Measurements from ENCODE around the gene SORBS2. TPM values are rescaled to one million over a fixed set of nuclear protein-coding genes. Genes with fewer than 3 reads are reported as not detected.

Gene SORBS2
- total RNA-seq, 1 donor from 2014 or later: 1,779 TPM

GRCh38 chr4:185700630-185701029, 111.4 kb downstream of the SORBS2 start:
- intact Hi-C loops (cut with DNase I): no loop called here

GRCh38 chr4:185700048-185700447, 111.9 kb downstream of the SORBS2 start:
- no peak for DNase-seq (ENCODE audit: low spot score)
- intact Hi-C loops (cut with DNase I): no loop called here

More at GRCh38 chr4:185700630-185701029, 111.4 kb downstream of the SORBS2 start:
- DNase-seq (ENCODE audit: low spot score): no peak

DNA sequence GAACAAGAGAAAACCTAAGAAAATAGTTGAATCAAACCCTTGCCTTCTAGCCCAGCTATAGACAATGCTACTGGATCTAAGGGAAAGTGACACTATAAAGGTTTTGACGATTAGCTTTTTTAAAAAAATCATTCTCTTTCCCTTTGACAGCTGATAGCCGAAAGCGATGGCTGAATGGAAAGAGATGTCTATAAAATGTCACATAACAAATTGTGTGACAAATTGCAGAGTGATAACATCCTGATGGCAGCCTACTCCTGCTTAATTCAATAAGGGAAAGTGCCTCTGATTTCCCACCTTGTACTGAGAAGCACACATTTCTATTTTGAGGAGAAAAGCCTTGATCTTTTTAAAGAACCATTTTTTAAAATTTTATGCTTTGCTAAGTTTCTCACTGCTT, 114.5 kb downstream of the SORBS2 start:
- no peak for DNase-seq (ENCODE audit: low spot score)
- intact Hi-C loops (cut with DNase I): no loop called here

GRCh38 chr4:185695743-185696142, 116.3 kb downstream of the SORBS2 start:
- DNase-seq (ENCODE audit: low spot score): no peak

DNA sequence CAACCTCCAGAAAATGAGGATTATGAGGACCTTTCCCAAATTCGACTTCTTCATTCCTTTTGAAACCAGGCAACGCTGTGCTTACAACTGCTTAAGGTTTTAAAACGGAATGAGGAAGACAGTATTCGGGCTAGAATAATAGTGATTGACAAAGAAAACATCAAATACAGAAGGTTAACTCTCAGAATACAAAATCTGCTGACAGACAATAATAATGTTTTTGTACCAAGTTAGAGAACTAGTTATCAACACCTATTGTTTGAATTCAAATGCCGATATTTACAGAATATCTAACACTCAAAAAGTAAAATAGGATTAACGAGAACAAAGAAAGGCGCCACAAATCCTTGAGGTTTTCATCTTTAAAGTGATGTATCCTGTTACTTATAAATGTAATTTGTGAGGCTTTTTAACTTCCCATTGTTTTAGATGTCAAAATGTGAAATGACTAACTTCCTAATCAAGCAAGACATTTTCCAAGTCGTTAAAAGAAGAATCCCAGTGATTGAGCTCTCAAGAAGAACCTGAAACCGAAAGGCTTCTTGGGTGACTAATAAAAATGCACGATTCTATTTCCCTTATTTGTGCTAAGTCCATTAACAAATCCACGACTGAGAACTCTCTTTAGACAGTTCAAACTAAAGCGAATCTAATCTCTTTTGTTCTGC, 118.3 kb downstream of the SORBS2 start:
- DNase-seq (ENCODE audit: low spot score): no peak
- intact Hi-C loops (cut with DNase I): no loop called here

More at GRCh38 chr4:185695743-185696142, 116.3 kb downstream of the SORBS2 start:
- intact Hi-C loops (cut with DNase I): no loop called here

DNA sequence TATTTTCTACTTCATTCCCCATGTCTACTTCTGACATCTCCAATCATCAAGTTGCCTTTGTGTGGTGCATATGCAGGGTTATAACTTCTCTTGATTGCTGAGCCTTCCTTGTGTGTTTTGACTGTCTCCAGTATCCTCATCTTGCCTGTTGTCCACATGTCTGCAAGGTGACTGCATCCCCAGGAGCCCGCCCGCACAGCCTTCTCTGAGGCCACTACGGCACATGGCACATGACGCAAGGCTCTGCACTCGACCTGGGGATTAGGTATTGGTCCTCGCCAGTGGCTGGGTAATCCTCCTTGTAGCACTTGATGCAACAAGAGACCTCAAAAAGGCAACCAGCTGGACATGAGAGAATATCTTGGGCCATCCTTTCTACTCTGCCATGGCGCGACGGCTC, 122.6 kb downstream of the SORBS2 start:
- intact Hi-C loops (cut with DNase I): no loop called here
- DNase-seq (ENCODE audit: low spot score): no peak

DNA sequence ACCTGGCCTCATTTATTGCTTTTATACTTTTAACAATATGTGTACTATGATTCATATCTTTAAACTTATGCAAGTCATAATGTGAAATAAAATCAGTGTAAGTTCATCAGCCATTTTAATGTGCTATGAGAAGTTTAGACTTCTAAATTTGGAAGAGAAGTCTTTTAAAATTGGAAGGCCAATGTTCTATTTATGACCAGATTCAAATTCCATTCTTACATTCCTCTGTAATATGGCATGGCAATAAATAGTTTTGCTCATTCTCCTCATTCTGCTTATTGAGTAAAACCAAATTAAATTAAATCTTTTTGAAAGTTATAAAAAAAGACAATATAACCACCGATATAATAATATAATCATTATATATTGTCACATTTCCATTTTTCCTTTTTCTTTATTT, 126.2 kb downstream of the SORBS2 start:
- intact Hi-C loops (cut with DNase I): no loop called here

DNA sequence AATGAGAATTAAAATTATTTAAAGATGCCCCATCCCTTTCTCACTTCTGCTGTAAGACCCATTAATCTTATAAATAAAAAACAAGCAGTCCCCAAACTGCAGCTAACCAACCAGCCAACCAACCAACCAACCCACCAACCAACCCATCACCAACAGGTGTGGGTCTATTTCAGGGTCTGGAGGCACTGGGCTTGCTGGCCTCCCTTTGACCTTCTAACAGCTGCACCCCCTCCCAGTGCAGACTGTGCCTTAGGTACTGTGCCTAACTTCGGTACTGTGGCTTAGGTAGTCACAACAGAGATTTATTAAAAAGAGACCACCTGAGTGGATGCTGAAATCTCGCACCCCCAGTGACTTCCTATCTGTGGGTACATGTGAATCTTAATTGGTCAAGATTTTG, 128.1 kb downstream of the SORBS2 start:
- intact Hi-C loops (cut with DNase I): no loop called here

More for the DNA sequence above, 126.2 kb downstream of the SORBS2 start:
- no peak for DNase-seq (ENCODE audit: low spot score)

DNA sequence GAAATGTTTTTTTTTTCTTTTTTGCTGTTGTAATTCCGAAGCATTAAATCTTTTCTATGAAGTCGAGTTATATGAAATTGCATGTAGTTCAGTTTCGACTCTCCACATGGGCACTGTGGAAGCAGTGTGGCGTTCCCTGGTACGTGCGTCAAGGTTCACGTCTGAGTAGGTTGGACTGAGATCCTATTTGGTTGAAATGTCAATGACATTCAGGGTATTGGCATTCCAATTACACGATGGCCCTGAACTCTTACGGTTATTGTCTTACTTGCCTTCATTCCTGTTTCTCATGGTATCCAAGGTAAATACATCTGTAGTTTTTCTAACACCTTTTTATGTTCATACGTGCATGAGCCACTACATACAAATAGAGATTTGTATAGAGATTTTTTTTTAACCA, 128.8 kb downstream of the SORBS2 start:
- no peak for DNase-seq (ENCODE audit: low spot score)
- intact Hi-C loops (cut with DNase I): no loop called here

More for the DNA sequence above, 128.1 kb downstream of the SORBS2 start:
- no peak for DNase-seq (ENCODE audit: low spot score)

GRCh38 chr4:185682236-185682635, 129.8 kb downstream of the SORBS2 start:
- DNase-seq (ENCODE audit: low spot score): no peak
- intact Hi-C loops (cut with DNase I): no loop called here

- intact Hi-C loops (cut with DNase I): no loop called here
- DNase-seq (ENCODE audit: low spot score): no peak
Measured at GRCh38 chr4:185681604-185682003, 130.4 kb downstream of the SORBS2 start.

- DNase-seq (ENCODE audit: low spot score): no peak
- intact Hi-C loops (cut with DNase I): no loop called here
Measured at GRCh38 chr4:185680617-185681016, 131.4 kb downstream of the SORBS2 start.

GRCh38 chr4:185679523-185679922, 132.5 kb downstream of the SORBS2 start:
- intact Hi-C loops (cut with DNase I): no loop called here
- no peak for DNase-seq (ENCODE audit: low spot score)

- intact Hi-C loops (cut with DNase I): no loop called here
- DNase-seq (ENCODE audit: low spot score): no peak
Measured at GRCh38 chr4:185677637-185678314, 134.2 kb downstream of the SORBS2 start.

DNA sequence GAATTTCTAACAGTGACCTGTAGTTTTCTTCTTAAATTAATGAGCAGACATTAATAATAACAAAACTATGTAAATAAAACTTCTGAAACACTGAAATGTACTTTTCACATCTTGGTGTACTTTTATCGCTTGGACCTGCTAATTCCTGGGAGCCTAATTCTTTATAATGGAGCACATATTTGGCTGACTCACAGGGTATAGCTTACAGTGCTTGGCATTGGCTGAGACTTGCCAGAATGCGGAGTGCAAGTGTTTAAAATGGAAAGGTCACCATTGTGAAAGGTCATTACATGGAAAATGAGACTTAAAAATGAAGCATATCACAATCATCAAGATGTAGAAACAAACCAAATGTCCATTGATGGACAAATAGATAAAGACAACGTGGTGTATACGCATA, 139.4 kb downstream of the SORBS2 start:
- intact Hi-C loops (cut with DNase I): no loop called here
- no peak for DNase-seq (ENCODE audit: low spot score)

DNA sequence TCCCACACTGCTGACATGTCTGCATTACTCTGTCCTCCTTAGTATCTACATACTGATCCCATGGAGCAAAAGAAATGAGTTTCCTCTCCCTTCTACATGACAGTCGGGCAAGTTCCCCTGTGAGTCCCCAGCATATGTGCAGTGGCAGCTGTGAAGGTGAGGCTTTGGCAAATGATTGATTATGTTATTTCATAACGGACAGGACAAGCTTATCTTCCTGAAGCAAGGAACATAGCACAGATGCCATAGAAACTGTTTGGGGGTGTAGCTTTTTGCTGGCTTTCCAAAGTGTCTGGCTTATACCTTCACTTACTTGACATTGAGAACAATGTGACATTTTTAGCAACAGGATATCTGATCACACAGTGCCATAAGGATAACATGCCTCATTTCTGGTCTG, 139.8 kb downstream of the SORBS2 start:
- intact Hi-C loops (cut with DNase I): no loop called here
- DNase-seq (ENCODE audit: low spot score): no peak

DNA sequence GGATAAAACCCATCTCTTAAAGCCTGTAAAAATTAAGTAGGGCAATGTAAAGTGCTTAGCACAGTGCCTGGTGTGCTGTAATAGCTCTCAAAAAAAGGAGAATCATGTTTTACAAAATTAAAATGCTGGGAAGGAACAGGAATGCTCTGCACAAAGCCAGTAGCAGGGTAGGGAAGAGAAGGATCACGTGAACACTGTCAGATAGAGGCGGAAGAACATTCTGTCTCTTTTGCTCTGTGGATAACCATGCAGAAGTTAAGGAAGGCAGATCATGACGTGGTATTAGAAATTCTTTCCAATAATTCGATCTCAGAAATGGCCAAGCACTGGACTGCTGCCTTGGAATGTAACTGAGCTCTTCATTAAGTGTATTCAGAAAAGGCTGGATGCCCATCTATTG, 140.5 kb downstream of the SORBS2 start:
- DNase-seq (ENCODE audit: low spot score): no peak
- intact Hi-C loops (cut with DNase I): no loop called here

DNA sequence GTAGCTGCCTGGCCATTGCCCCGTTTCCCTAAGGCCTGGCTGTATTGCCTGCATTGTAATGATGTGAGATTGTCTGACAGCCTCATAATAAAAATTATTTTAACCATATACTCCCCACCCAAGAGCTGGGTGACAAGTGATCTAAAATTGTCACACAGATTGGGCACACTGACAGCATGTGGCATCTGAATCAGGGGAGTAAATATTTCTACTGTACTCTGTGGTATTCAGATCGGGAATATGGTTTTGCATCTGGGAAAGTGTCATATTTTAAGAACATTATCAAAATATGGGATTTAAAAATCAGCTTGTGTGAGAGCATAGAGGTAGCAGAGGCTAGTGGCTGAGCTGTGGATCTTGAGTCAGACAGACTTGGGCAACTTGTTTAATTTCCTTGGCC, 140.9 kb downstream of the SORBS2 start:
- DNase-seq (ENCODE audit: low spot score): no peak
- intact Hi-C loops (cut with DNase I): no loop called here

DNA sequence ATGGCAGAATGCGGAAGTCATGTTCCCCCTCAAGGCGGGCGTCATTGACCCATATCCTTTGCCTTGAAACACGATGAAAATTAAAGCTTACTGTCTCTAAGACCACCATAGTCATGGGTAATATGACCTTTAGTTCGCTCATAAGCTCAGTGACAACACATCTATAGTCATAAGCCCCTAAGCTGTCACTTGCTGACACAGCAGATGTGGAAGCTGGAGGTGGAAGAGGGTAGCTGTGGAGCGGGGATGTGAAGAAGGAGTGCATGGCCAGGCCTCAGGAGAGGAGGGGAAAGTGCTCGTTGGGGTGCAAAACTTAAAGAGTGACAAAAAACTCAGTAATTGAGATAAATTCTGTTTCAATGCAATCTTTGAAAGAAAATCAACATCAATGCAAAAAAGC, 142.7 kb downstream of the SORBS2 start:
- DNase-seq (ENCODE audit: low spot score): no peak
- intact Hi-C loops (cut with DNase I): no loop called here

DNA sequence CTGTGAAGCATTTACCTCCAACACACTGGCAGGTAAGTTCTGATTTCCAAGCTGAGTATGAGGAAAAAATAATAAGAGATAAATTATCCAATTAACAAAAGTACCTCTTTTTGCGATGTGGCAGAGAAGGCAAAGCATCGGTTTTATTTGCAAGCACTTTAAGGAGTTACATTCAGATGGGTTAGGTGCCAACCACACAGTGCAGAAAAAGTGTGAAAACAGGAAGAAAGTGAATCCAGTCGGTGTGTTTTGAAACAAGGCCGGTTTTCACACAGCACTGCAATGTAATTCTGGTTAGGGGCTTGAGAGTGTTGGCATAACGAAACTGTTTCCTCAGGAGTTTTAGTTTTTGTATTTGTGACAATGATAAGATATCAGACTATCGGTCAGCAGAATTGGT, 145.8 kb downstream of the SORBS2 start:
- no peak for DNase-seq (ENCODE audit: low spot score)
- intact Hi-C loops (cut with DNase I): no loop called here

DNA sequence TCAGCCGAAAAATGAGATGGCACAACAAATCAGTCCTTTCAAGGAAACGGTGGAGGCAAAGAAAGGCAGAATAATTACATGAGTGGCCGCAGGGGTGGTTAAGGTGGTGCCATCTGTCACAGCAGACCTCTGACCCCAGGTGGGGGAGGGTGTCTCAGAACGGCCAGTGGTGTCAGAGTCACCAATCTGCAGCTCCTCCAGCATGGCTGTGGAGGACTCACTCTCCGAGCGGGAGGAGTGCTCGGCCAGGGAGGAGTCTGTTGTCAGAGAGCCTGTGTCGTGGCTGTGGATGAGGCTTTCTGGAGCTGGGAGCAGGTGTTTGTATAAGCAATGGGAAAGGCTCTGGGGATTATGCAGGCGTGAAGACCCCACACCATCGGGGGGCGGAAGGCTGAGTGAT, 146.3 kb downstream of the SORBS2 start:
- intact Hi-C loops (cut with DNase I): no loop called here
- no peak for DNase-seq (ENCODE audit: low spot score)
